CD4-positive, alpha-beta T cell (primary cell): ENCODE measurements around the gene ALDH16A1. TPM values are rescaled to one million over a fixed set of nuclear protein-coding genes. Genes with fewer than 3 reads are reported as not detected.
A peak's percentile ranks its signal among the peaks of the same experiment; 100 is the strongest.

Experiments used
- ATAC-seq: fragments of 200-7000 bp; cut with Tn5 transposase; one replicate; pipeline ENCODE4 v1.10.0; 2022; ENCODE audit warnings: mild to moderate bottlenecking; ENCODE audit not compliant: poor library complexity
- CTCF ChIA-PET: fragments of 350-600 bp; sonication (Branson Sonifier 250); formaldehyde crosslinking; loops from one replicate; lab custom pipeline; 2021; ENCODE audit warnings: antibody characterized with exemption, inconsistent platforms; lab: Charles Lee
- POLR2A ChIA-PET: fragments of 350-600 bp; sonication (Branson Sonifier 250); formaldehyde crosslinking; loops from one replicate; lab custom pipeline; 2021; ENCODE audit warnings: antibody characterized with exemption, inconsistent platforms; lab: Charles Lee
- DNase-seq, 14 experiments: peaks; one replicate each; pipeline ENCODE4 v3.0.0-alpha.2; 2013 to 2020; ENCODE audit warnings: mixed read lengths in 2 of 14
- H3K27ac ChIP-seq, 2 donors: one replicate each; pipeline versions ENCODE4 v1.5.1 to v1.7.0; 2013; ENCODE audit warnings: low read length in 2 of 2, low read depth in 1 of 2, mild to moderate bottlenecking in 1 of 2
- H3K27me3 ChIP-seq, 2 experiments: 1 replicate in 1 of 2; 2 replicates in 1 of 2; pipeline versions ENCODE4 v1.6.1 to v1.7.0; 2013; ENCODE audit warnings: low read length in 2 of 2, control low read depth in 1 of 2, mild to moderate bottlenecking in 1 of 2, moderate library complexity in 1 of 2; ENCODE audit not compliant: insufficient read depth in 2 of 2, control insufficient read depth in 1 of 2
- H3K36me3 ChIP-seq: one replicate; pipeline ENCODE4 v1.6.1; 2013; ENCODE audit warnings: low read length, control low read depth; ENCODE audit not compliant: insufficient read depth
- H3K4me1 ChIP-seq: one replicate; pipeline ENCODE4 v1.6.1; 2013; ENCODE audit warnings: low read length, control low read depth; ENCODE audit not compliant: insufficient read depth
- H3K4me3 ChIP-seq: one replicate; pipeline ENCODE4 v1.5.1; 2013; ENCODE audit warnings: mild to moderate bottlenecking, low read length, moderate library complexity
- H3K9me3 ChIP-seq, 2 experiments: 1 replicate in 1 of 2; 2 replicates in 1 of 2; pipeline versions ENCODE4 v1.6.1 to v1.7.0; 2013; ENCODE audit warnings: low read length in 2 of 2, mild to moderate bottlenecking in 2 of 2, control low read depth in 1 of 2, moderate library complexity in 1 of 2; ENCODE audit not compliant: control insufficient read depth in 1 of 2, insufficient read depth in 1 of 2
- H3K27ac Mint-ChIP-seq: one replicate; pipeline ENCODE4 v1.8.0; 2020; ENCODE audit warnings: mixed read lengths
- H3K27me3 Mint-ChIP-seq: one replicate; pipeline ENCODE4 v1.8.0; 2021; ENCODE audit warnings: mixed read lengths
- H3K36me3 Mint-ChIP-seq: one replicate; pipeline ENCODE4 v1.8.0; 2021; ENCODE audit warnings: low read depth, mixed read lengths
- H3K4me1 Mint-ChIP-seq: one replicate; pipeline ENCODE4 v1.8.0; 2021; ENCODE audit warnings: low read depth, mixed read lengths
- H3K4me3 Mint-ChIP-seq: one replicate; pipeline ENCODE4 v1.8.0; 2020; ENCODE audit warnings: mild to moderate bottlenecking, mixed read lengths
- H3K9me3 Mint-ChIP-seq: one replicate; pipeline ENCODE4 v1.8.0; 2020; ENCODE audit warnings: mixed read lengths
- intact Hi-C, 2 experiments: fragments of 100-400 bp; cut with DNase I in 1 of 2; cut with micrococcal nuclease in 1 of 2; formaldehyde crosslinking; loops; one replicate each; pipeline versions ENCODE4 v1.15.1 to v1.9.0; 2023 to 2025; cut with DNase I, micrococcal nuclease
- total RNA-seq, 174 experiments: library from RNA in 2 of 174; stranded (reverse) in 2 of 174; gene quantifications; one replicate each; pipeline ENCODE4 v1.2.3 and lab custom pipeline; 2021 to 2026
- TF ChIP-seq, protein P1 (sequence below): fragments of 200-600 bp; IDR thresholded peaks from one replicate; pipeline ENCODE4 v1.8.0; 2022; ENCODE audit warnings: antibody characterized with exemption, mild to moderate bottlenecking

The ALDH16A1 gene
- total RNA-seq, 2 experiments from 2014 or later = 25.1 to 25.8 TPM

DNA sequence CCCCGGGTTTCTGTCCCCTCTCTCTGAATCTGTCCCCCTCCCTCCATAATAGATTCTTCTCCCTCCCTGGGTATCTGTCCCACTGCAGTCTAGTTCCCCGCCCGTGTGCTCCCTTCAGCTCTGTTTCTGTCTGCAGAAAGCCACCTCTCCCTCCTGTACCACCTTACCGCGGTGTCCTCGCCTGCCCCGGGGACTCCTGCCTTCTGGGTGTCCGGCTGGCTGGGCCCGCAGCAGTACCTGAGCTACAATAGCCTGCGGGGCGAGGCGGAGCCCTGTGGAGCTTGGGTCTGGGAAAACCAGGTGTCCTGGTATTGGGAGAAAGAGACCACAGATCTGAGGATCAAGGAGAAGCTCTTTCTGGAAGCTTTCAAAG is 60.7 kb downstream of the ALDH16A1 start:
- intact Hi-C loops = loop anchor here in 1 of 2 experiments (2.0 kb wide), 1 partner anchor 15 kb away; the partner anchor contains the start of gene RCN3
- H3K4me3 ChIP-seq = peak overlapping the region; percentile 60
- POLR2A ChIA-PET = interaction anchor here (0.8 to 2.2 kb wide), 8 partner anchors 14 to 66 kb away, joined by 3 to 9 read pairs (median 7); partner anchors contain the start of genes NOSIP, RCN3 and RPS11
- Mint-ChIP-seq H3K27ac (peak overlapping the region; percentile 82), H3K4me1 (peaks cover 46% of the 10 kb centered on the region), H3K9me3 (no peaks in the 10 kb centered on the region), H3K4me3 (peak overlapping the region; percentile 90), H3K27me3 (no peaks in the 10 kb centered on the region), H3K36me3 (peaks cover 5% of the 10 kb centered on the region)
- ATAC-seq = peak; percentile 11
- TF ChIP-seq, protein P1, sequence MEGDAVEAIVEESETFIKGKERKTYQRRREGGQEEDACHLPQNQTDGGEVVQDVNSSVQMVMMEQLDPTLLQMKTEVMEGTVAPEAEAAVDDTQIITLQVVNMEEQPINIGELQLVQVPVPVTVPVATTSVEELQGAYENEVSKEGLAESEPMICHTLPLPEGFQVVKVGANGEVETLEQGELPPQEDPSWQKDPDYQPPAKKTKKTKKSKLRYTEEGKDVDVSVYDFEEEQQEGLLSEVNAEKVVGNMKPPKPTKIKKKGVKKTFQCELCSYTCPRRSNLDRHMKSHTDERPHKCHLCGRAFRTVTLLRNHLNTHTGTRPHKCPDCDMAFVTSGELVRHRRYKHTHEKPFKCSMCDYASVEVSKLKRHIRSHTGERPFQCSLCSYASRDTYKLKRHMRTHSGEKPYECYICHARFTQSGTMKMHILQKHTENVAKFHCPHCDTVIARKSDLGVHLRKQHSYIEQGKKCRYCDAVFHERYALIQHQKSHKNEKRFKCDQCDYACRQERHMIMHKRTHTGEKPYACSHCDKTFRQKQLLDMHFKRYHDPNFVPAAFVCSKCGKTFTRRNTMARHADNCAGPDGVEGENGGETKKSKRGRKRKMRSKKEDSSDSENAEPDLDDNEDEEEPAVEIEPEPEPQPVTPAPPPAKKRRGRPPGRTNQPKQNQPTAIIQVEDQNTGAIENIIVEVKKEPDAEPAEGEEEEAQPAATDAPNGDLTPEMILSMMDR = no peak
- no peaks in the 10 kb centered on the region for H3K36me3 ChIP-seq
- CTCF ChIA-PET = interaction anchor here (1.6 to 1.9 kb wide), 2 partner anchors 33 to 57 kb away, joined by 8 to 10 read pairs; no protein-coding TSS in a partner anchor
- peak overlapping the region in 1 of 2 donors; percentile 46 for H3K27ac ChIP-seq
- no peaks in the 10 kb centered on the region for H3K27me3 ChIP-seq
- no peaks in the 10 kb centered on the region for H3K9me3 ChIP-seq
- peaks cover 44% of the 10 kb centered on the region for H3K4me1 ChIP-seq
- peak in 1 of 14 experiments; percentile 24 for DNase-seq

DNA sequence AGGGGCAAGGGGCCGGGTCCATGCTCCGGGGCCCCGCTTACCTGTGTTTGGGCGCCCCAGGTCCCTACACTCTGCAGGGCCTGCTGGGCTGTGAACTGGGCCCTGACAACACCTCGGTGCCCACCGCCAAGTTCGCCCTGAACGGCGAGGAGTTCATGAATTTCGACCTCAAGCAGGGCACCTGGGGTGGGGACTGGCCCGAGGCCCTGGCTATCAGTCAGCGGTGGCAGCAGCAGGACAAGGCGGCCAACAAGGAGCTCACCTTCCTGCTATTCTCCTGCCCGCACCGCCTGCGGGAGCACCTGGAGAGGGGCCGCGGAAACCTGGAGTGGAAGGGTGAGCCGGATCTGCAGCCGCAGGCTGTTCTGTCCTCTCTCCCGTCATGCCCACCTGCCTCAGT is 61.1 kb downstream of the ALDH16A1 start:
- Mint-ChIP-seq H3K9me3 (no peaks in the 10 kb centered on the region), H3K27ac (peak overlapping the region; percentile 82), H3K36me3 (peaks cover 9% of the 10 kb centered on the region), H3K4me1 (peaks cover 48% of the 10 kb centered on the region), H3K4me3 (peak overlapping the region; percentile 90), H3K27me3 (no peaks in the 10 kb centered on the region)
- H3K4me3 ChIP-seq = peak overlapping the region; percentile 60
- peaks cover 44% of the 10 kb centered on the region for H3K4me1 ChIP-seq
- intact Hi-C loops = no loop called here
- no peaks in the 10 kb centered on the region for H3K9me3 ChIP-seq
- H3K27me3 ChIP-seq = no peaks in the 10 kb centered on the region
- POLR2A ChIA-PET = interaction anchor here (0.6 to 2.2 kb wide), 8 partner anchors 12 to 66 kb away, joined by 3 to 9 read pairs (median 6); partner anchors contain the start of genes NOSIP and RPS11
- TF ChIP-seq, protein P1 = no peak
- CTCF ChIA-PET = interaction anchor here (1.6 to 1.9 kb wide), 2 partner anchors 33 to 57 kb away, joined by 8 to 10 read pairs; no protein-coding TSS in a partner anchor
- H3K27ac ChIP-seq = peak overlapping the region in 1 of 2 donors; percentile 46
- DNase-seq (peak in 1 of 14 experiments; percentile 17), ATAC-seq (no peak)
- H3K36me3 ChIP-seq = no peaks in the 10 kb centered on the region

GRCh38 chr19:49515767-49516166 is 62.7 kb downstream of the ALDH16A1 start:
- Mint-ChIP-seq H3K4me1 (peaks cover 48% of the 10 kb centered on the region), H3K36me3 (peaks cover 17% of the 10 kb centered on the region), H3K27me3 (no peaks in the 10 kb centered on the region), H3K4me3 (peak overlapping the region; percentile 83), H3K27ac (peak overlapping the region; percentile 76), H3K9me3 (no peaks in the 10 kb centered on the region)
- H3K4me1 ChIP-seq = peaks cover 44% of the 10 kb centered on the region
- peaks cover 2% of the 10 kb centered on the region for H3K36me3 ChIP-seq
- H3K9me3 ChIP-seq = no peaks in the 10 kb centered on the region
- ATAC-seq = no peak
- H3K27me3 ChIP-seq = no peaks in the 10 kb centered on the region
- POLR2A ChIA-PET = interaction anchor here (0.6 to 1.0 kb wide), 2 partner anchors 9 to 12 kb away, joined by 3 to 4 read pairs; partner anchors contain the start of gene RCN3
- TF ChIP-seq, protein P1 = no peak
- DNase-seq = peak in 2 of 14 experiments; percentile 57
- H3K27ac ChIP-seq = no peak overlapping the region
- CTCF ChIA-PET = interaction anchor here (0.7 kb wide), 1 partner anchor 55 kb away, joined by 3 read pairs; no protein-coding TSS in a partner anchor
- intact Hi-C loops = no loop called here
- no peak overlapping the region for H3K4me3 ChIP-seq
